Pancreas (tissue), 10 donors: Measurements from ENCODE around the gene LRP1B. TPM values are rescaled to one million over a fixed set of nuclear protein-coding genes. Genes with fewer than 3 reads are reported as not detected.

ENCODE experiments used
- ATAC-seq, 4 donors: fragments of 200-7000 bp; cut with Tn5 transposase; one replicate each; pipeline versions ENCODE4 v1.8.0 to v1.9.1; 2020; ENCODE audit warnings: mild to moderate bottlenecking in 4 of 4, moderate library complexity in 4 of 4
- DNase-seq, 6 donors: peaks; one replicate each; pipeline ENCODE4 v3.0.0-alpha.2; 2020
- FAIRE-seq: peaks from 2 replicates; lab custom pipeline; 2012; peaks lifted over from hg19 to GRCh38; lab: Jason Lieb, UNC
- H3K27ac ChIP-seq, 4 donors: fragments of 200-600 bp; sonication (generic); 1 replicate in 3 of 4; 2 replicates in 1 of 4; pipeline versions ENCODE4 v1.5.0 to v1.8.0; 2020
- H3K27me3 ChIP-seq, 4 donors: fragments of 200-600 bp; one replicate each; pipeline ENCODE4 v1.8.0; 2021
- H3K36me3 ChIP-seq, 3 donors: fragments of 200-600 bp; sonication (generic) in 1 of 3; one replicate each; pipeline versions ENCODE4 v1.5.0 to v1.8.0; 2020 to 2021
- H3K4me1 ChIP-seq, 3 donors: fragments of 200-600 bp; one replicate each; pipeline ENCODE4 v1.8.0; 2021
- H3K4me3 ChIP-seq, 4 donors: fragments of 200-600 bp; sonication (generic) in 2 of 4; one replicate each; pipeline versions ENCODE4 v1.5.0 to v1.8.0; 2020 to 2021
- H3K9me3 ChIP-seq, 4 donors: fragments of 200-600 bp; one replicate each; pipeline ENCODE4 v1.8.0; 2021
- WGBS, 2 donors: extraction: QIAGEN DNeasy Blood & Tissue Kit; methylation state at CpG; one replicate each; pipeline ENCODE4 v1.1.7; 2013; 5-methylcytosine and 5-hydroxymethylcytosine counted together
- intact Hi-C, 3 donors: fragments of 100-400 bp; cut with DNase I; formaldehyde crosslinking; loops; one replicate each; pipeline versions ENCODE4 v1.11.1 to v1.14.2; 2022
- polyA plus RNA-seq, 2 donors: library from polyadenylated mRNA; stranded (reverse); fragments of 200-250 nt; gene quantifications; one replicate each; pipeline ENCODE4 v1.2.3, GENCODE V29; 2013
- total RNA-seq, 6 donors: library from RNA; stranded (reverse); fragmentation: NEBNext Ultra II Directional in 4 of 6; extraction: Animal tissue kit (Norgen Biotek cat#: 25700) in 4 of 6; gene quantifications; one replicate each; pipeline versions ENCODE4 v1.2.1 to v1.2.4, GENCODE V29; 2021 to 2023
- TF ChIP-seq, protein P1 (sequence below), 4 donors: fragments of 200-600 bp; sonication (generic) in 3 of 4; IDR thresholded peaks; one replicate each; pipeline versions ENCODE4 v1.5.0 to v1.8.0; 2021; ENCODE audit warnings: antibody characterized with exemption in 4 of 4
- donor health status: healthy with polysubstance abuse.
- donor health status: DM: no; HTN: no; CAD: no; lungs with moderate emphysema.
- donor health status: DM: no; HTN: no; CAD: no.
- donor health status: control.
- donor health status: control.
- donor health status: Bipolar disorder and iron deficiency.
- donor health status: DM: yes; HTN: yes; CAD: no.
- donor health status: DM: no; HTN: no; CAD: no.
- donor health status: DM: no; HTN: no; CAD: no.
- donor health status: DM: yes; HTN: yes; CAD: no.

LRP1B gene
- total and polyA plus RNA-seq, 8 donors, result 0.06 to 0.55 (median 0.25) TPM

DNA sequence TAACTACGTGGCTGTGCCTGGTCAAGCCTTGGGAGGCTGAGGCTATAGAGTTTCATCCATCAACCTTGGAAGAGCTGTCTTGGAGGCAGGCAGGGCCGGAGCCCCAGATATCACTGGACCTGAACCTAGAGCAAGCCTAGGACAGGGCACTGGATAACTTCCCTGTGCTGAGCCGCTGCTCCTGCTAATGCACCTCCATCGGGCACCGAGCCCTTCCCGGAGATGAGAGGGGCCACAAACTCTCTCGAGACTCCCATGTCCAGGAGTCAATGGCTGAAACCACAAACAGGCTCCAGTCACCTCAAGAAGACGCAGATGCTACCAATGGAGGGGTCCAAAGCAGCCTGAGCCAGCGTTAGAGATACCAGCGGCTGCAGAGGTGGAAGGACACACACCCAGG lies 866.0 kb downstream of the LRP1B start:
- no peaks in the 10 kb centered on the region for H3K4me1 ChIP-seq
- WGBS, 2 donors, result 82 to 88% methylated on average over 10 of the region's 10 CpGs
- peak in 1 of 6 donors; percentile 14 for DNase-seq
- TF ChIP-seq, protein P1, sequence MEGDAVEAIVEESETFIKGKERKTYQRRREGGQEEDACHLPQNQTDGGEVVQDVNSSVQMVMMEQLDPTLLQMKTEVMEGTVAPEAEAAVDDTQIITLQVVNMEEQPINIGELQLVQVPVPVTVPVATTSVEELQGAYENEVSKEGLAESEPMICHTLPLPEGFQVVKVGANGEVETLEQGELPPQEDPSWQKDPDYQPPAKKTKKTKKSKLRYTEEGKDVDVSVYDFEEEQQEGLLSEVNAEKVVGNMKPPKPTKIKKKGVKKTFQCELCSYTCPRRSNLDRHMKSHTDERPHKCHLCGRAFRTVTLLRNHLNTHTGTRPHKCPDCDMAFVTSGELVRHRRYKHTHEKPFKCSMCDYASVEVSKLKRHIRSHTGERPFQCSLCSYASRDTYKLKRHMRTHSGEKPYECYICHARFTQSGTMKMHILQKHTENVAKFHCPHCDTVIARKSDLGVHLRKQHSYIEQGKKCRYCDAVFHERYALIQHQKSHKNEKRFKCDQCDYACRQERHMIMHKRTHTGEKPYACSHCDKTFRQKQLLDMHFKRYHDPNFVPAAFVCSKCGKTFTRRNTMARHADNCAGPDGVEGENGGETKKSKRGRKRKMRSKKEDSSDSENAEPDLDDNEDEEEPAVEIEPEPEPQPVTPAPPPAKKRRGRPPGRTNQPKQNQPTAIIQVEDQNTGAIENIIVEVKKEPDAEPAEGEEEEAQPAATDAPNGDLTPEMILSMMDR (IDR thresholded peaks at IDR 0.05), result no peak
- no peak overlapping the region for H3K27ac ChIP-seq
- intact Hi-C loops, result no loop called here
- no peaks in the 10 kb centered on the region for H3K27me3 ChIP-seq
- H3K4me3 ChIP-seq, result no peak overlapping the region
- no peaks in the 10 kb centered on the region for H3K9me3 ChIP-seq
- FAIRE-seq, result no peak
- ATAC-seq, result no peak
- no peaks in the 10 kb centered on the region for H3K36me3 ChIP-seq

DNA sequence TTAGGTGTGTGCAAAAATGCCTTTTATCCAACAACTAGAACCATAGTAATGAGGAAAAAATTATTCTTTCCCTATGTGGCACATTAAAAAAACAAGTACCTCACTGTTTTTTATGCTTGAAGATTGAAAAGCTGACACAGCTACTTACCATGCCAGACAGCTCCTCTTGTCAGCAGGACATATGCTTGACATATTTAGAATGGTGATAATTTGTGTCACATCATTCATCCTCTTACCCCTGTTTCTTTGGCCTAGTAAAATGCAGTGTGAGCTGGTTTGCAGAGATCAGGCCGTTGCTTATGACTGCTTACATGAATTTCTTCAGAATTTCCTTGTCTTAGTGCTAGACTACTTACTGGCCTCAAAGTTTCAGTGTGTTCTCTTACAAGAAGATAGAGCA lies 869.9 kb downstream of the LRP1B start:
- TF ChIP-seq, protein P1 (IDR thresholded peaks at IDR 0.05), result no peak
- DNase-seq, result no peak
- no peaks in the 10 kb centered on the region for H3K36me3 ChIP-seq
- no peak for FAIRE-seq
- 67 to 68% methylated on average over 1 of the region's 1 CpG for WGBS, 2 donors
- H3K4me3 ChIP-seq, result no peak overlapping the region
- no peaks in the 10 kb centered on the region for H3K9me3 ChIP-seq
- H3K4me1 ChIP-seq, result no peaks in the 10 kb centered on the region
- ATAC-seq, result no peak
- H3K27me3 ChIP-seq, result no peaks in the 10 kb centered on the region
- no peak overlapping the region for H3K27ac ChIP-seq
- intact Hi-C loops, result no loop called here

DNA sequence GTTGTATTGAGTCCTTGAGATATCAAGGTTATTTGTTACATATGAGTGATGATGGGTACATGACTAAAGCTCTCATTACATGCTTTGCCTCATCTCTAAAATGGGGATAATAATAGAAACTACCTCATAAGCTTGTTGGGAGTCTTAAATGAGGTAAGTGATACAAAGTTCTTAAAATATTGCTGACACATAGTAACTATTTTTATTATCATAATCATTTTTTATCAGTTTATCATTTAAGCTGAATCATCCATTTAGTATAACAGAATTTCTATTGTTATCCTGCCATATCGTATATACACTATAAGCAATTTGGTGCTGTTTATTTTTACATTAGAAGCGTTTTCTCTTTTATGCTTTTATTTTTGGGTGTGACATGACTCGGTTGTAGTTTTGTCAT lies 871.1 kb downstream of the LRP1B start:
- FAIRE-seq, result no peak
- intact Hi-C loops, result no loop called here
- TF ChIP-seq, protein P1 (IDR thresholded peaks at IDR 0.05), result no peak
- ATAC-seq, result no peak
- 80 to 86% methylated on average over 3 of the region's 3 CpGs for WGBS, 2 donors
- Histone ChIP-seq H3K4me3 (no peak overlapping the region), H3K27me3 (no peaks in the 10 kb centered on the region), H3K4me1 (no peaks in the 10 kb centered on the region), H3K9me3 (no peaks in the 10 kb centered on the region), H3K27ac (no peak overlapping the region), H3K36me3 (no peaks in the 10 kb centered on the region)
- DNase-seq, result no peak

DNA sequence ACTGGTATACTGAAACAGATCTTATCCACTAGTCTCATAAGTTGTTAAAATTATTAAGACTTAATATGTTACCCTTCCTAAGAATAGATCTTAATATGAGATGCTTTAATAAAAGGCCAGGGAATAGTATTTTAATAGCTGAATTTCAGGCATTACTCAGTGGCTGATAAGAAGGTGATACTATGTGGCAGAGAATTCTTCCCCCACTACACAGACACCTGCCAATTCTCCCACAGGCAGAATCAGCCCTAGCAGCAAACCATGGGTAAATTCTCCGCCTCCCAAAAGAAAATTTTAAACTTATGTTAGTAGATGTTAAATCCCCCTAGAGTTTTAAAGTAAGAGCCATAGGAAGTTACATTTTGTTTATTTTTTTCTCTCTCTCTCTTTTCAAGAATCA lies 888.8 kb downstream of the LRP1B start:
- H3K4me1 ChIP-seq, result no peaks in the 10 kb centered on the region
- TF ChIP-seq, protein P1 (IDR thresholded peaks at IDR 0.05), result no peak
- intact Hi-C loops, result no loop called here
- 35 to 45% methylated on average over 1 of the region's 1 CpG for WGBS, 2 donors
- H3K9me3 ChIP-seq, result no peaks in the 10 kb centered on the region
- DNase-seq, result peak in 1 of 6 donors; percentile 6
- no peaks in the 10 kb centered on the region for H3K27me3 ChIP-seq
- no peaks in the 10 kb centered on the region for H3K36me3 ChIP-seq
- peak; percentile 60 to 79 (median 72) for ATAC-seq
- H3K27ac ChIP-seq, result no peak overlapping the region
- no peak for FAIRE-seq
- H3K4me3 ChIP-seq, result no peak overlapping the region

DNA sequence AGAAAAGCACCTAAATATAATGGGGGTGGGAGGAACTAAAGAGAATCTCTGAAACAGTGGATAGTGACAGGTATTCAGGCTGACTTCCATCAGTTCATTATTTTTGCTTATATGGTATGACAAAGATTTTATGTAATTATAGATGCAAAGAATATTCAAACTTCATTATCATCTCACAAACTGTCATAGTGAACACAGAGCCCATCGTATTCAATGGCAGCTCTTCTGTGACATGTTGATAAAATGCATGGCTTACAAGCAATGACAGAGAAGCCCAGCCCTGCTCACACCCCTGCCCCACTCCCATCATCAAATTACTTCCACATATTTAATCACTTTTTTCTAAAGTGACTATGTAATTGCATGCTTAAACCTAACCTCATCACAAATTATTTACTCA lies 904.3 kb downstream of the LRP1B start:
- Histone ChIP-seq H3K9me3 (no peaks in the 10 kb centered on the region), H3K27me3 (no peaks in the 10 kb centered on the region), H3K36me3 (no peaks in the 10 kb centered on the region), H3K4me3 (no peak overlapping the region), H3K27ac (no peak overlapping the region), H3K4me1 (no peaks in the 10 kb centered on the region)
- FAIRE-seq (no peak), ATAC-seq (no peak), DNase-seq (no peak)
- TF ChIP-seq, protein P1 (IDR thresholded peaks at IDR 0.05), result no peak
- intact Hi-C loops, result no loop called here
- WGBS, 2 donors, result 18 to 46% methylated on average over 1 of the region's 1 CpG
